Fibroblast of mammary gland (primary cell): Measurements from ENCODE around the gene CAPRIN2.

ENCODE experiments used
- DNase-seq: peaks from one replicate; pipeline ENCODE4 v3.0.0-alpha.2; 2010; ENCODE audit warnings: low read depth
- H3K4me3 ChIP-seq: 2 replicates; pipeline ENCODE4 v1.5.1; 2011; ENCODE audit warnings: low read depth, mild to moderate bottlenecking, low read length, moderate library complexity; ENCODE audit not compliant: control insufficient read depth
- CTCF ChIP-seq: conservative IDR thresholded peaks from 2 replicates; pipeline ENCODE4 v1.5.1; 2011; ENCODE audit warnings: low read depth, low read length, inconsistent platforms; ENCODE audit not compliant: control insufficient read depth, insufficient read depth

Gene CAPRIN2

GRCh38 chr12:30764251-30764650, 9.5 kb upstream of the CAPRIN2 start:
- H3K4me3 ChIP-seq: no peak overlapping the region
- DNase-seq: no peak
- no peak for TF ChIP-seq CTCF

- no peak for DNase-seq
- no peak for TF ChIP-seq CTCF
- no peak overlapping the region for H3K4me3 ChIP-seq
These were observed 8.3 kb upstream of the CAPRIN2 start for GRCh38 chr12:30763053-30763452.

- DNase-seq: no peak
- no peak overlapping the region for H3K4me3 ChIP-seq
- TF ChIP-seq CTCF: no peak
These were observed 7.0 kb upstream of the CAPRIN2 start for GRCh38 chr12:30761730-30762129.

- no peak for TF ChIP-seq CTCF
- no peak overlapping the region for H3K4me3 ChIP-seq
- no peak for DNase-seq
These were observed 2.6 kb upstream of the CAPRIN2 start for GRCh38 chr12:30757316-30757715.

GRCh38 chr12:30756074-30756473, 1.3 kb upstream of the CAPRIN2 start:
- DNase-seq: no peak
- no peak overlapping the region for H3K4me3 ChIP-seq
- no peak for TF ChIP-seq CTCF

GRCh38 chr12:30755395-30755762, 628 bp upstream of the CAPRIN2 start:
- no peak for DNase-seq
- TF ChIP-seq CTCF: no peak
- peak overlapping the region; percentile 82 for H3K4me3 ChIP-seq

GRCh38 chr12:30754383-30754749, 385 bp downstream of the CAPRIN2 start:
- no peak for TF ChIP-seq CTCF
- peak overlapping the region; percentile 87 for H3K4me3 ChIP-seq
- DNase-seq: no peak
